AG04450 (cell line): ENCODE measurements around the gene SEMA6D. TPM values are rescaled to one million over a fixed set of nuclear protein-coding genes. Genes with fewer than 3 reads are reported as not detected.

ENCODE experiments used
- CTCF ChIA-PET: fragments of 300-600, 350-600 bp; formaldehyde crosslinking; extraction: SDS; loops from one replicate; lab custom pipeline; 2022; ENCODE audit warnings: antibody characterized with exemption, inconsistent platforms; lab: Charles Lee
- POLR2A ChIA-PET: fragments of 350-600 bp; formaldehyde crosslinking; extraction: SDS; loops from one replicate; lab custom pipeline; 2021; ENCODE audit warnings: antibody characterized with exemption, inconsistent platforms; lab: Yijun Ruan, JAX
- DNase-seq: peaks from one replicate; pipeline ENCODE4 v3.0.0-alpha.2; 2011; ENCODE audit warnings: low read depth, low spot score
- H3K27ac ChIP-seq: one replicate; pipeline ENCODE4 v1.5.1; 2012; ENCODE audit warnings: low read depth, low read length, control low read depth
- H3K27me3 ChIP-seq: one replicate; pipeline ENCODE4 v1.6.0; 2012; ENCODE audit warnings: low read length; ENCODE audit not compliant: control insufficient read depth, insufficient read depth
- H3K4me3 ChIP-seq: 2 replicates; pipeline ENCODE4 v1.5.1; 2011; ENCODE audit warnings: mild to moderate bottlenecking, low read depth, low read length, control low read depth
- H3K9me3 ChIP-seq: 2 replicates; pipeline ENCODE4 v1.5.1; 2012; ENCODE audit warnings: low read length; ENCODE audit not compliant: control insufficient read depth, insufficient read depth
- polyA plus RNA-seq: library from polyadenylated mRNA; depleted of rRNA; stranded (reverse); fragments of >200 nt; gene quantifications from 2 replicates; pipeline ENCODE4 v1.2.3, GENCODE V29; 2011
- TF ChIP-seq, protein P1 (sequence below): IDR thresholded peaks from 2 replicates; pipeline ENCODE4 v1.5.1; 2011; ENCODE audit warnings: low read depth, low read length, control low read depth, inconsistent platforms

Gene SEMA6D
- polyA plus RNA-seq, 1 experiment = 10.7 TPM

DNA sequence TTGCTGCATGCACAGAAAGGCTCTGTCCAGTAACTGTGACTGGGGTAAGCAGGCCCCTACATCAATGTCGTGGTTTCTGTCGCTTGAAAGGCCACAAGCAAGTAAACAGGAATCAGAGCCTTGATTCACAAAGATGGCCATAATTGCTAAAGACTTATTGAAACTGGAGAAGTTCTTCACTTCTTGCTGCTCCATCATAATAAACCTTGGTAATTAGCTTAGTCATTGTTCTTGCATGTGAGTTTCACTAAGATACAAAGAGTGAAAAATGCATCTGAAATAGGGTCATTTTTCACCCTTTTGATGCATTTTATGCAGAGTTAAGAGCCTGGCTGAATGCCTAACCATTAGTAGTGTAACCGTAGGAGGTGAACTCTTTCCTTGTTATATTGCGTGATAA, 3.2 kb downstream of the SEMA6D start:
- ChIA-PET CTCF (interaction anchor here (1.3 to 6.8 kb wide), 3 partner anchors 9 to 525 kb away, joined by 3 to 57 read pairs (median 6); no protein-coding TSS in a partner anchor), POLR2A (interaction anchor here (0.6 kb wide), 1 partner anchor 9 kb away, joined by 4 read pairs; no protein-coding TSS in a partner anchor)

DNA sequence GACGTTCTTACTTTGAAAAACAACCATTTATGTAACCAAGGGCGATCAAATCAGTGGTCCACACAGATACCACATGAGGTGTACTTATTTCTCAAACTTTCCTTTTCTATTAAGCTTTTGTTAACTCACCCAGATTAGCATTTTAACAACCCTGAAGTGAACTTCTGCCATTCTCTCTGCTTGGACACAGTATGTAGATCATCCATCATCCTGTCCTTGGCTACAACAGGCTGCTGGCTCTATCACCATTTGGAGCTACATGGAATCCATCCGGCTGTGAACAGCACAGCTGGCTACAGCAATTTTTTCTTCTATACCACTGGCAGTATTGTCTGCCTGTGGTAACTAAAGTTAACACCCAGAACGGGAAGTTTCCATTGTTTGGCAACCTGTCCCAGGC, 4.4 kb downstream of the SEMA6D start:
- Histone ChIP-seq H3K9me3 (no peaks in the 10 kb centered on the region), H3K4me3 (no peak overlapping the region), H3K27me3 (no peaks in the 10 kb centered on the region), H3K27ac (no peak overlapping the region)
- ChIA-PET CTCF (interaction anchor here (1.2 to 6.8 kb wide), 3 partner anchors 10 to 526 kb away, joined by 4 to 57 read pairs (median 15); no protein-coding TSS in a partner anchor), POLR2A (no interaction called here)
- DNase-seq = no peak
- TF ChIP-seq, protein P1, sequence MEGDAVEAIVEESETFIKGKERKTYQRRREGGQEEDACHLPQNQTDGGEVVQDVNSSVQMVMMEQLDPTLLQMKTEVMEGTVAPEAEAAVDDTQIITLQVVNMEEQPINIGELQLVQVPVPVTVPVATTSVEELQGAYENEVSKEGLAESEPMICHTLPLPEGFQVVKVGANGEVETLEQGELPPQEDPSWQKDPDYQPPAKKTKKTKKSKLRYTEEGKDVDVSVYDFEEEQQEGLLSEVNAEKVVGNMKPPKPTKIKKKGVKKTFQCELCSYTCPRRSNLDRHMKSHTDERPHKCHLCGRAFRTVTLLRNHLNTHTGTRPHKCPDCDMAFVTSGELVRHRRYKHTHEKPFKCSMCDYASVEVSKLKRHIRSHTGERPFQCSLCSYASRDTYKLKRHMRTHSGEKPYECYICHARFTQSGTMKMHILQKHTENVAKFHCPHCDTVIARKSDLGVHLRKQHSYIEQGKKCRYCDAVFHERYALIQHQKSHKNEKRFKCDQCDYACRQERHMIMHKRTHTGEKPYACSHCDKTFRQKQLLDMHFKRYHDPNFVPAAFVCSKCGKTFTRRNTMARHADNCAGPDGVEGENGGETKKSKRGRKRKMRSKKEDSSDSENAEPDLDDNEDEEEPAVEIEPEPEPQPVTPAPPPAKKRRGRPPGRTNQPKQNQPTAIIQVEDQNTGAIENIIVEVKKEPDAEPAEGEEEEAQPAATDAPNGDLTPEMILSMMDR = no peak

More for the DNA sequence above, 3.2 kb downstream of the SEMA6D start:
- no peak overlapping the region for H3K27ac ChIP-seq
- peak overlapping the region; percentile 11; the same call in 1 of the 2 replicates for H3K4me3 ChIP-seq
- TF ChIP-seq, protein P1 = no peak
- no peaks in the 10 kb centered on the region for H3K27me3 ChIP-seq
- no peaks in the 10 kb centered on the region for H3K9me3 ChIP-seq
- DNase-seq = no peak

DNA sequence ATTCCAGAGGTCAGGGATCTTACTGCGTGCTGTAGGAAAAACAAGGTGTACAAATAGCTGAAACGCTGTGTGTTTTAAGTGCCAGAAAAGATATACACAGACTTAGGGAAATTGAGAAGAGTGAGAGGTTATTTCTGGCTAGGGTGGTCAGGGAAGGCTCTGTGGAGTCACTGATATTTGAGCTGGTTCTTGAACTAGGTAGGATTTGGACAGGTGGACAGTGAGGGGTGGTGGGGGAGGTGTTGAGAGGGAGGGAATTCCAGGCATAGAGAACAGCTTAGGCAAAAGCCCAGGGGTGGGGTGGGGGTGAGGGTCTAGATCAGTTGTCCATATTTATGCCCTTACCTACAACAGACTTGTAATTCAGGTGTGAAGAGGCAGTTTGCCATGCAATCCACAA, 7.0 kb downstream of the SEMA6D start:
- ChIA-PET POLR2A (no interaction called here), CTCF (interaction anchor here (1.1 kb wide), 1 partner anchor 529 kb away, joined by 7 read pairs; no protein-coding TSS in a partner anchor)
- TF ChIP-seq, protein P1 = no peak
- H3K27me3 ChIP-seq = no peaks in the 10 kb centered on the region
- no peaks in the 10 kb centered on the region for H3K9me3 ChIP-seq
- DNase-seq = no peak
- no peak overlapping the region for H3K27ac ChIP-seq
- no peak overlapping the region for H3K4me3 ChIP-seq

DNA sequence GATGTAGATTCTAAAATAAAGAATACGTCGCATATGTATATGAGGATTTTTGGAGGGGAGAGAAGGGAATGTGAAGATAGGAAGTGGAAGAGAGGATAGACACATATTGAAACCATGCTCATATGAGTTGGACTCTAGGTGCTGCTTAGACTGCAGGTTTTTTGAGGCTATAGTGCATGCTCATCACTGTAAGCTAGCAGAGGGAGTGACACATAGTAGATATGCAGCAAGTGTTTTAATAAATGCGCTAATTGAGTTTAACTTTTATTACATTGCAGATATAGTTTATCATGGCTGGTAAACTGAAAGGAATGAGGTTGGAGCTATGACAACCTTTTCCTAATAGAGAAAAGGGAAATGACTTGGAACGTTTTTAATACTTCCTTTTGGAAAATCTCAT, 7.7 kb downstream of the SEMA6D start:
- no peaks in the 10 kb centered on the region for H3K27me3 ChIP-seq
- CTCF ChIA-PET = interaction anchor here (0.6 kb wide), 1 partner anchor 1632 kb away, joined by 3 read pairs; no protein-coding TSS in a partner anchor
- DNase-seq = no peak
- no peak overlapping the region for H3K27ac ChIP-seq
- no peaks in the 10 kb centered on the region for H3K9me3 ChIP-seq
- POLR2A ChIA-PET = no interaction called here
- no peak overlapping the region for H3K4me3 ChIP-seq
- TF ChIP-seq, protein P1 = no peak

DNA sequence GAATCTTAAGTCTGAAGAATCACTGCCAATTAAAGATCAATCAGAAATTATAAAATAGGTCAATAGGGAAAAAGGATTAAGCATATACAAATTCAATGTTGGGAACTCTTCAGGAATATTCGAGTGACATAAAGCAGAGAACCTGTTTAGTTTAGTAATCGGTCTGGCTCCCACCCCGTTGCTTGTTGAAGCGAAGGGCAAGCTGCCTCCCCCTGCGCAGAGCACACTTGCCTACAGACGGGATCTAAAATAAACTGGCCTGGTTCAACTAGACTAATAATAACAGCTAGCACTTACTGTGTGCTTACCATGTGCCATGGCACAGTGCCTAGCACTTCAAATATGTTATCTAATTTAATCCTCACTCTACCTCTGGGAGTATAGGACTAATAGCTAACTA, 8.6 kb downstream of the SEMA6D start:
- CTCF ChIA-PET = interaction anchor here (1.0 kb wide), 1 partner anchor 10 kb away, joined by 3 read pairs; no protein-coding TSS in a partner anchor
- no peak for DNase-seq

More for the DNA sequence above, 8.6 kb downstream of the SEMA6D start:
- H3K4me3 ChIP-seq = no peak overlapping the region
- POLR2A ChIA-PET = no interaction called here
- no peaks in the 10 kb centered on the region for H3K9me3 ChIP-seq
- TF ChIP-seq, protein P1 = no peak
- no peak overlapping the region for H3K27ac ChIP-seq
- no peaks in the 10 kb centered on the region for H3K27me3 ChIP-seq
